Endometrium (tissue), 2 donors: Measurements from ENCODE around the gene TMED10.

Experiments
- FAIRE-seq: peaks from 2 replicates; lab custom pipeline; 2012; peaks lifted over from hg19 to GRCh38; lab: Jason Lieb, UNC
- donor health status: control.
- donor health status: control.

Gene TMED10

DNA sequence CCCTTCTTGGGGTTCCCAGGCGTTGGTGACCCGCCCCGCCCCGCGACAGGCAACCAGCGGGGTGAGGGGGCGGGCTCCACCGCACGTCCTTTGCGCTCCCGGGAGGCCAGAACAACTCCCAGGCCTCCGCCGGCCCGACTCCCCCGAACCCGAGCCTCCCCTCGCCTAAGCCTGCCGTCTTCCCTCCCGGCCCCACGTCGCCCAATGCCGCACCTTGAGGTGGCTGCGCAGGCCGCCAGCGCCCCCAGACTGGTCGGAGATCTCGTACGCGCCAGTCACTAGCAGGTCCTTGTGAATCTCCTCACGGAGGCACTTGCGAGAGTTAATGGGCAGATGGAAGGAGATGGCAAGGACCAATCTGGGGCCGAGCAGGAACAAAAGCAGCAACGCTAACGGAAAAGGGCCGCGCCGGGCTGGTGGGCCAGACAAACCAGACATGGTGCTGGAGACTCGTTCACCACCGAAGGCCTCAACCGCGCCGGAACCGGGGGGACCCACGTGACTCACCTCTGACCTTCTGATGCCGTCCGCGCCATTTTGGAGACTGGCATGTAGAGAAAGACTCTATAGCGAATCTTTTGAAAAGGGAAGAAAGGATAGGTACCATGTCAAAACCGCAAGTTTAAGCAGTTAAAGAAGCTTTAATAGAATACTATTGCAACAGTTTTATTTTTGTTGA lies at the start of gene TMED10:
Gene TMED10, minus strand, starts transcription at position 471 of the 679 bp plus-strand sequence. Its CDS starts 33 bp downstream, at position 438.
- no peak for FAIRE-seq

DNA sequence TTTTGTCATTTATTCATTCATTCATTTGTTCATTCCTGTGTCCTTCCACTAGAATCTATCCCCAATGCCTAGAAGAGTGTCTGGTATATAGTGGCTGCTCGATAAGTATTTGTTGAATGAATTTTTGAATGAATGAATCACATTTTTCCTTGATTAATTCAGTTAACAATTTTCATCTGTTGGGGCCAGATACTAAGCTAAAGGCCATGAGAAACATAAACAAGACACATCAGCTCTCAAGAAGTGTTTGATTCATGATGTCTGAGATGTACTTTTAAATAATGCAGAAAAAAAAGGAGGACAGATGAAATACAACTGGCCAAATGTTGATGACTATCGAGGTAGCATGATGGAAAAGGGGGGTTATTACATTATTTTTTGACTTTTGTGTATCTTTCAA lies 48.1 kb upstream of the TMED10 start:
- no peak for FAIRE-seq

DNA sequence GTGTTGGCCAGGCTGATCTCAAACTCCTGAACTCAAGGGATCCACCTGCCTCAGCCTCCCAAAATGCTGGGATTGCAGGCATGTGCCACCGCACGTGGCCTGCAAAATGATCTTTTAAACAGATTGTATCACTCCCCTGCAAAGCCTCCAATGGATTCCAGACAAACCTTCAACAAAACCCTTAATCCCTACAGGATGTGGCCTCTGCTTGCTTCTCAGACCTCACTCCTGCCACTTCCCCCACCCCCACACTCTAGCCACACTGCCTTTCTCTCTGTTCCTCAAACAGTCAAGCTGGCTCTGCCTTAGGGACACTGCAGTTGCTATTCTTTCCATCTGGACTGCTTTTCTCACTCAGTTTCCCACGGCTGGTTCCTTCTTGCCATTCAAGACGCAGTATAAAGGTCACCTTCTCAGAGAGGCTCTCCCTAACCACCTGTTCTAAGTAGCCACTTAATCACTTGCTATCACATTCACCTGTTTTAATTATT lies 47.3 kb upstream of the TMED10 start:
- no peak for FAIRE-seq

DNA sequence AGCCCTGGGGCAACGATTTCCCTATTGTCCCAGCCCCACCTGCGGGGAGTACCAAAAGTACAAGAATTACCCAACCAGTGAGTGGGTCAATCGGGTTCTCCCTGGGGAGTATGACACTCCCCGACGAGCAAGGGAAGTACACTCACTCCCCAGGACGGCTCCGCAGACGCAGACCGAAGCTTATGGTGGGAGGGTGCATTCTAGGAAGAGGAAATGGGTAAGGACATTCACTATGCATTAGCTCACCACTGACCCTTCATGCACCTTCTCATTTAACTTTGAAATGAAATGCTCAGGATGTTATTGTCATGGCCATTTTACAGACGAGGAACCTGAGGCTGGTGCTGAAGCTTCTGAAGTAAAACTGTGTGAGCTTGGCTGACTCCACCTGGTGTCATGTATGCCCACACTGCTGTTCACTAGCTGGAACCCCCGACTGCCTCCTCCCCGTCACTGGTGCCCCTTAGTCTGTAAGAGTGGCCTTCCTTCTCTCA lies 45.8 kb upstream of the TMED10 start:
- no peak for FAIRE-seq

DNA sequence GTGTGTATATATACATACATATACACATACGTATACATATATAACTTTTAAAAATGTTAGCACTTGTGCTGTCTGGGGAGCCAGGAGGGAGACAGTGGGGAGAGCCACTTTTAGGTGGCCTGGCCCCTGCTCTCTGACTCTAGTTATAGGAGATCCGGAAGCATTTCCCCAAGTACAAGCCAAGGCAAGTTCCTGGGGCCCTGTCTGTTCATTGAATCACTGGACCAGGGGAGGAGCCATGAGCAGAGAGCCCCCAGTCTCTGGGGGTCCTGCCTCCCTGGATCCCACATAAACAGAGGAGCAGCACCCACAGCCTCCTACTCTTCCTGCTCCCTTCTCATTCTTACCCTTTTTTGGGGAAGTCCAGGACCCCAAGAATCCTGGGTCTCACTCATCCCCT lies 45.4 kb upstream of the TMED10 start:
- FAIRE-seq, result no peak

DNA sequence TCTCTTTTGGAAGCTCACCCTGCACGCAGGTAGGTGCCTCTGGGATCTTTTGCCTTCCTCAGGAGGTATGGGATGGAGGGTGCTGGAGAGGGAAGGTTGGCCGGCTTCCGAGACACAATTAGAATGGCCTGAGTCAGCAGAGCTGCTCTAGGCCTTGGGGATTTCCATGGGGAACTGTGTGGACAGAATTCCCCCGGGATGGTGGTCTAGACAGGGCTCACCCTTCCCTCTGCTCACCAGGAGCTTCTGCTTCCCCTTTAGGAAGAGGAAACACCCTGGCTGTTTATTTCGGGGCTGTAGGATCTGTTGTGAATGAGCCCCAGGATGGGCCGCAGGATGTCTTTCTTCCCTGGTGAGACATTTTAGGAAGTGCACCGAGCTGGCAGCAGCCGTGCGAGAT lies 43.7 kb upstream of the TMED10 start:
- FAIRE-seq, result no peak

DNA sequence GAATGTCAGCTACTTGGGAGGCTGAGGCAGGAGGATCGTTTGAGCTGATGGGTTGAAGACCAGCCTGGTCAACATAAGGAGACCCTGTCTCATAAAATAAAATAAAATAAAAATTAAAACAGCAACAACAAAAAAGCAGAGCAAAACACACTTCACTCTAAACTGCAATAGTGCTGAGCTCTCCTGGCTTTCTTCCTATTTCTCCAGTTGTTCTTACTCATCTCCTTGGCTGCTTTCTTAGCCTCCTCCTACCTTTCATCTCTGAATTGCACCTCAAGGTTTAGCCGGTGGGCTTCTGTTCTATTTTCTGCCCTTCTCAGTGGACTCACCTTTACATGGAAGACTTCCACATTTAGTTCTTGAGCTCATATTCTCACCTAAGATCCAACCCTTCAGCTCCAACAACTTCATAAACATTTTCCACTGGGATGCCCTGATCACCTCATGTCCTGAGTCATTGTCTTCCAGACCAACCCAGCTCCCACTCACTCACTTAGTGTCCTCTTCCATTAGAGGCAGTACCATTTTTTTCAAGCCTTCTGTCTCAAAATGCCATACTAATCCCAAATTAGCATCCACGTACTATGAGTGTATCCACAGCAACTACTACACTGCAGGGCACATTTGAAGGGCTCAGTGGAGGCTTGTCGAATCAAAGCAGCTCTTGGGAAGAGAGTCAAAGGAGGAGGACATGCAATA lies 41.2 kb upstream of the TMED10 start:
- no peak for FAIRE-seq

DNA sequence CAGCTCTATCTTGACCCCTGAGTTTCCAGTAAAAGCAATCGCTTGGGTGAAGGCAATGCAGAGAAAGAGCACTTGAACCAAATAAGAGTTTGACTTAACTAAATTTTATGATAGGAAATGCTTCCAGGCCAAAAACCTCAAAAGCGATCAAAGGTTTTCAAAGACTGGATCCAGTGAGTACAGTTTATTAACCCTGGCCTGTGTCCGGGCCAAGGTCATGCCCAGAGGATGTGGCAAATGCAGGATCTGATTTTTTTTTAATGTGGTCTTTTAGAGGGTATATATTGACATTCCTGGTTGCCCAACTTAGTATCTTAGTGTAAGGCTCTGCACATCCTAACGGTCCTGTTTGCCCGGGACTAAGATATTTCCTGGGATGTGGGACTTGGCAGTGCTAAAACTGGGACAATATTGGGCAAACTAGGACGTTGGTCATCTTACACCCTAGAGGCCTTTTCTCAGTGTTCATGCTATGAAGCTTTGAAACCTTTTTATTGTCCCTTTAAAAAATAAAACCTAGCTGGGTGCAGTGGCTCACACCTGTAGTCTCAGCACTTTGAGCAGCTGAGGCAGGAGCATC lies 40.1 kb upstream of the TMED10 start:
- FAIRE-seq, result no peak

DNA sequence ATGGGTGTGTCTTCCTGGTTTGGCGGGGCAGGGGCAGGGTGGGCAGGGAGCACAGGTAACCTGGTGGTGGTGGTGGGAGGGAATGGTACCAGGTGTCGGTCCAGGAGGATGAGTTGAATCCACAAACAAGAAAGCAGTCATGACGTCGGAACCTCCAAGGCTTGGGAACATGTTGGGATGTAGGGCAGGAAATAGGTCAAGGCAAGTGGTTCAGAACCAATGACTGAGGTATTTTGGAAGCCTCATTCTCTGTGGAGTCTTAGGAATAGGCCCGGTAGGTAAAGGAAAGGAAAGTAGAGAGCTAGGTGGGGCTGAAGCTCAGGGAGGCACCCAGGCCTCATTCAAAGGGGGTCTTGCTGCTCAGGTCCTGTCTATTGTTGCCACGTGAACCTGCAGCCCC lies 39.1 kb upstream of the TMED10 start:
- no peak for FAIRE-seq

DNA sequence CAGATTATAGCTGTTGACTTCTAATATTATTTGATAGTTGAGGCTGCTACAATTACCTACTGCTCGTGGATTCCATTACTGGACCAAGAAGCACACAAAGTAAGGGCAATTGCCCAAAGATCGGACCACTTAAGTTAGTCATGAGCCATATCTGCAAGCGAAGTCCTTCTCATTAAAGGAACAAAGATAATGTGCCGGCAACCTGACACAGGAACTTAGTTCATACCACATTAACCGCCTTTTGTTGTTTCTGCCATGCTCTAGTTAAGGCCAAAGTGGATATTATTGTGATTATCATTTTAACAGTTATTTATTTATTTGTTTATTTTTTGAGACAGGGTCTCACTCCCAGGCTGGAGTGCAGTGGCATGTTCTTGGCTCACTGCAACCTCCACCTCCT lies 38.1 kb upstream of the TMED10 start:
- FAIRE-seq, result no peak

DNA sequence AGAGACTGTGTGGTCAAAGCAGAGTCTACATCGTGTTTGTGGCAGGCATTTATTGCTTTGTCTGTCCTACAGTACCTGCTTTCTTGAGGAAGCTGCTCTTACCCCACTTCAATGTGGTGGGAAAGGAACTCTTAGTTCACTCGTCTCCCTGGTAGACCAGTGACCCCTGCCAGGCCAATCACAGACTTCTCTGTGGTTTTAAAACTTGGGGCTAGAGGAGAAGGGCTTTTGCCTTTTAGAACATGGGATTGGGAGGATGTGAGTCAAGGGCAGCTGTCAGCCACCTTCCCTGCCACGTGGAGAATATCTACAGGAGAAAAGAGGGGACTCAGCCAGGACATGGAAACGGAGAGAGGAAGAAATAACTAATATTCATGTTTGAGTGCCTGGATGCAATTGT lies 36.8 kb upstream of the TMED10 start:
- FAIRE-seq, result no peak

DNA sequence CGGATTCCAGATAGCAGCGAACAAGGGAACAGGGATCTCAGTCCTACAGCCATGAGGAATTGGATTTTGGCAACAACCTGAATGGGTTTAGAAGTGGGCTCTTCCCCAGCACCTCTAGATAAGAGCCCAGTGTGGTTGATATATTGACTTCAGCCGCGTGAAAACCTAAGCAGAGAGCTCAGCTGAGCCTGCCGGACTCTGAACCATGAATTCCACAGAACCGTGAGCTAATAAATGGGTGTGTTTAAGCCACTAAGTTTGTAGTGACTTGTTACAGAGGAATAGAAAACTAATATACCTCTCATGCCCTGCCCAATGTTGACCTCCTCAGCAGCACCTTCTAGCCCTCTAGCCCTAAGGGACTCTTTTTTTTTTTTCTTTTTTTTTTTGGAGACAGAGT lies 32.4 kb upstream of the TMED10 start:
- FAIRE-seq, result no peak

DNA sequence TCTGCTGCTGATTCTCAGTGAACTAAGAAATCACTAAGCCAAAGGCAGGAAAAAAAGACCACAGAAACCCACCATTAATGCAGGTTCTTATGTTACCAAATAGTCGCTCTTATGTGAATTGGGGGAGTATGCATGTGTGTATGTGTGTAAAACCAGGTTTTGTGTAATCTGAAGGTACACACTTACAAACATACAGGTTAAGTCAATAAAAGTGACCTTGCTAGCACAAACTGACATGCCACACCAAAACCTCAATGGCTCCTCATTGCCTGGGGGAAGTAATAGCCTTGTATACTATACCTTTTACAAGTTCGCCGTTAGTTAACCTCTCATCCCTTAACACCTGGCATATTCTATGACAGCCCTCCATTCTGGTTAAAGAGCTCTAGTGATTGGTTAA lies 29.8 kb upstream of the TMED10 start:
- no peak for FAIRE-seq

DNA sequence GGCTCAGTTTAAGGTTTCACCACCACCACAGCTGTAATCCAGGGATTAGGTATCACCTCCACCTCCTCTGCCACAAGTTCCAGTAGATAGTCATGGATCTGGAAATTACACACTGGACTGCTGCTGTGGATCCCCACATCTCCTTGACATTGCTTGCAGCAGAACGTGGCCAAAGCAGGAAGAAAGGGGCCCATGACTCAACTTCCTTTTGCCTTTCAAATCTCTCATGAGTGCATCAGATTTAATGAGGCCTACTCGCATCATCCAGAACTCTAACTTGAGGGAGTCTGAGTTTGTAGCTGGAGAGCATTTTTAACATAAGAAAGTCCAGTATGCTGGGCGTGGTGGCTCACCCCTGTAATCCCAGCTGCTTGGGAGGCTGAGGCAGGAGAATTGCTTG lies 29.2 kb upstream of the TMED10 start:
- no peak for FAIRE-seq

DNA sequence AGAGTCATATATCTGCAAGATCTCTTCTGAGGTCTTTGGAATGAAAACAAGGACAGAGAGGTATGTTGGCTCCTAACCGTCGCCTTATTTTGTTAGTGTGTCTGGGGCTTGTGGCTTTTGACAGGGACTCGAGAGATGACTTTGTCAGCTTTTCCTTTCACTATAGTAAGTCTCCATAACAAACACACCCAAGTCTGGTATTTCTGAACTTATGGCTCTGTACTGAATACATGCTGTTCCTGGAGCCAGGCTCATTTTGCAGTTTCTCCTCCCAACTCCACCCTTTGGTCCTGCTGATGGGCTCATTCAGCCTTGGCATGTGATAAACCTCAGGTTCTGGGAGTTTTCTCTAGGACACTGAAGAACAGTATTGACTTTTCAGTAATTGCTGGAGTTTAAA lies 27.7 kb upstream of the TMED10 start:
- no peak for FAIRE-seq

DNA sequence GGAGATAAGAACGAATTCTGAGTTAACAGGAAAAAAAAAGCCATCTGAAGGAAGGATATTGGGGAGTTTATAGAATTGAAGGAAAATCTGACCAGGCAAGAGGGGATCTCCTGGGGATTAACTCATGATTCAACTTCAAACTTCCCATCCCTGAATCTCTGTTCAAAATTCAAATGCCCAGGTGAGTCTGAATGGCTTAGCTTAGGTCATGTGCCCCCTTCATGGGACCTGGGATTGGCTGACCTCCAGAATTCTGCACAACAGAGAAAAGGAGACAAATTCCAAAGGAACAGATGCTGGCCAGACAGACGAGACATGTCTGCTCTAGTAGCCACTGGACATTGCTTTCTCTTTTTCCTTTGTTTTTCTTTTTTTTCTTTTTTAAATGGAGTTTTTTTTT lies 26.2 kb upstream of the TMED10 start:
- FAIRE-seq, result no peak

DNA sequence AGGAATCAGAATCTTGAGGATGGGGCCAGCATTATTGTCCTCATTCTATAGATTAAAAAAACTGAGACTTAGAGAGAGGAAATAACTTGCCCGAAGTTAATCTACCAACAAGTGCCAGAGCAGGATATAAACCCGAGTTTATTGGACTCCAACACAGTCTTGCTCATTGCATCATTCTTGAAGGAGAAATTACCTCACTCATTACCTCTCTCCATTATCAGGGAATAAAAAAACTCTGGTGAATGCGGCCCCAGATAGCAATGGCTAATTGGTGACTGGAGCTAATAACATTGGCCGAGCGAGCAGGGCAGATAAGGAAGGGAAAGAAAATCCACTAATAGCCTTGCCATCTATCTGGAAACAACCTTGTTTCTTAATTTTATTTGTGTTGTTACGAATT lies 24.7 kb upstream of the TMED10 start:
- FAIRE-seq, result no peak

DNA sequence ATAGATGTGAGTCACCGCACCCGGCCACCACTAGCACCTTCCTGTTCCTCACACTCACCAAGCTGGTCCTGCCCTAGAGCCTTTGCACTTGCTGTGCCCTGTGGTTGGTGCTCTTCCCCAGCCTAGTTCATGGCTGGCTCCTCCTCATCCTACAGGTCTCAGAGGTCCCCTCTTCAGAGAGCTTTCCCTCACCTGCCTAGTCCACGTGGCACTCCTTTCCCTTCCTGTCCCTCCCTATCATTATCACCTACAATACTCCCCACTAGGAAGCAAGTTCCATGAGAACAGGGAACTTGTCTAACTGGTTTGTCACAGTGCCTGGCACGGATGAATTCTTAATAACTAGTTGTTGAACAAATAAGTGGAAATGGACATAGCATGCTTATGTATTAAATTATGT lies 24.0 kb upstream of the TMED10 start:
- no peak for FAIRE-seq

DNA sequence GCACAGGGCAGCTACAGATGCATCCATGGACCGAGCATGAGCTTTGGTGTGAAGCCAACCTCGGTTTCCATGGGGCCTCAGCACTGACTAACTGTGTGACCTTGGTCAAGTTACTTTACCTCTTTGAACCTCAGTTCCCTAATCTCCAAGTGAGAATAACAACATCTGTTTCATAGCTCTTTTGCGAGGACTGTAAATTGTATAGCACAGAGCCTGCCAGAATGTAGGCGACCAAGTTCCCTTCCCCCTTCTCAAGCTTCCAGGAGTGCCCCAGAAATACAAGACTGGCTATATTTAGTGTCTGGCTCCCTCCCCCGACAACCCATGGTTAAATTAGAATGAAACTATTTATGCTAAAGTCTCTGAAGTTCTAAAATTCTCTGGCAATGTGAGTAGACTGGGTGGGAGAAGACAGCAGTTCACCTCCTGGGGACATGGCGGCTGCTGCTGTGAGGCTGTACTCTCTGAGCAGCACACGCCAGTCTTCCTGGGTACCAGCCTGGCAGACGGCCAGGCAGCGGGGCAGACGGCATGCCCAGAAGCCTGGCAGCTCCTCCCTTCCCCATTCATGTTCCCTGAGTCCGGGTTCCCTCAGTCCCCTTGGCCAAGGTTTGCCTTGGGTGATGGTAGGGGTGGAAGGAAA lies 22.0 kb upstream of the TMED10 start:
- FAIRE-seq, result no peak

DNA sequence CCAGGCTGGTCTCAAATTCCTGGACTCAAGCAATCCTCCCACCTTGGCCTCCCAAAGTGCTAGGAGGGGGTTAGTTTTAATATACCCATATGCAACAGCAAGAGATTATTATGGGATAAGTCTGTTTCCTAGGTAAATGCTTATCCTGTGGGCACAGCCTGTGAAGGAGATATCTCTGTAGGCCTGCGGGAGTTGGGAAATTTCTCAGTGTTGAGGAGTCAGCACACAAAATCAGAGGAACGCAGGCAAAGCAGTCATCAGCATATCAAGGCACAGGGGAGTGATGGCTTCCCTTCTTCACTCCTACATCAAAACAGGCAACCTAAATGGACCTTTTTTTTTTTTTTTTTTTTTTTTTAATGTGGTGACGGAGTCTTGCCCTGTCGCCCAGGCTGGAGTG lies 20.9 kb upstream of the TMED10 start:
- no peak for FAIRE-seq

DNA sequence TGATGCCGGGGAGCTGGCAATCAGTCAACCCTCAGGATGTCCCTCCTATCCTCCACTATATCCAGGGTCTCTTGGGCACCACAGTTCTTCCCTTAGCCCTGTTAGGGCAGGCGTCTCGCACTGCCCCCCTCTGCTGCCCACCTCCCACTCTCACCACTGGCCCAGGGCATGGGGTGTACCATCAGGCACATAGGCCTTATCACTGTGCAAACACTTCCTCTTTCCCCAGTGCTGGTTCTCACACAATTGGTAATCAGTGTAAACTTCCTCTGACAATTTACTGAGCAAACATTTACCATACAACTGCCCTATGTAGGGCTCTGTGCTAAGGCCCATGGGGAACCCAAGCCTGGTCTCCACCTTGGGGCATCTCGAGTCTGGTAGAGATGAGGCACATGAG lies 20.1 kb upstream of the TMED10 start:
- no peak for FAIRE-seq

DNA sequence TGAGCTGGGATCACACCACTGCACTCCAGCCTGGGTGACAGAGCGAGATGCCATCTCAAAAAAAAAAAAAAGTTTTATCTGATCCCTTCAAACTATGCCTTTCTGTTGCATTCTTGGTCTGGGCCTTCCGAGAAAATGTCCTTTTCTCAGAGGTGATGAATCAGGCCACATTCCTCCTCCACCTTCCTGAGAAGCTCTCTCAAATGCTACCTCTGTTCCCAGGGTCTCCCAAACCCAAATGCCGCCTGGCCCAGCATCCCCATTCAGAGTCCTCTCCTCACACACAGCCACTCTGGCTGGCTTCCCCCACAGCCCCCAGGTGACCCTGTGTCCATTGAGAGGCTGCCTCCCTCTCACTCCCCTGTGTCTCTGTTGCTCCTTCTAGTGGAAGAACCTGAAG lies 19.7 kb upstream of the TMED10 start:
- FAIRE-seq, result no peak

DNA sequence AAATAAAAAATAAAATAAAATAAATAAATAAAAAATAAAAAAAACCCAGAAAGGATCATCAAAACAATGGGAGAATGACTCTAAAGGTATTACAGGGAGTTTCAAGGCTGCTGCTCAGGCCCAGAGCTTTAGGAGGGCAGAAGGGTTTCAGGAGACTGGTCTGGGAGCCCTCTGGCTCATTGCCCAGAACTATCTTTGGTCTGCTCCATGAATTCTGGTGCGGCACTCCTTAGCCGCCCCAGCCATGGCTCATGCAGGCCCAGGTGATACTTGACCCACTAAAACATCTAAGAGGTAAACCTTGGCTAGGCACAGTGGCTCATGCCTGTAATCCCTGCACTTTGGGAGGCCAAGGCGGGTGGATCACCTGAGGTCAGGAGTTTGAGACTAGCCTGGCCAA lies 14.7 kb upstream of the TMED10 start:
- FAIRE-seq, result no peak
